Glomerular visceral epithelial cell (primary cell): ENCODE results near the gene VEZT.
"Not testable (repeated sequence)": the region's sequence is repeated elsewhere in the genome, so short reads cannot be mapped to it uniquely, and the experiment has no call there.

Experiments
- DNase-seq: peaks from one replicate; pipeline ENCODE4 v3.0.0-alpha.2; 2016; ENCODE audit errors: extremely low spot score

VEZT gene

GRCh38 chr12:95217377-95218149, at the start of gene VEZT, which contains the start of gene FGD6:
TSS of gene VEZT (plus strand) at chr12:95217807. CDS start at chr12:95217851, 44 bp downstream.
TSS of gene FGD6 (minus strand) at chr12:95217467. CDS start at chr12:95217240, 227 bp downstream.
- peak; percentile 99 for DNase-seq

GRCh38 chr12:95168746-95169145, 48.9 kb upstream of the VEZT start:
- DNase-seq, result peak; percentile 12

GRCh38 chr12:95169368-95169767, 48.2 kb upstream of the VEZT start:
- peak; percentile 89 for DNase-seq

- DNase-seq, result peak; percentile 97
Measured at GRCh38 chr12:95173392-95174251, 44.0 kb upstream of the VEZT start.

GRCh38 chr12:95177201-95177768, 40.3 kb upstream of the VEZT start:
- DNase-seq, result no peak

GRCh38 chr12:95178136-95178535, 39.5 kb upstream of the VEZT start:
- no peak for DNase-seq

GRCh38 chr12:95179011-95179410, 38.6 kb upstream of the VEZT start:
- DNase-seq, result no peak

- no peak for DNase-seq
Measured at GRCh38 chr12:95181103-95181502, 36.5 kb upstream of the VEZT start.

- peak; percentile 66 for DNase-seq
Measured at GRCh38 chr12:95182868-95183415, 34.7 kb upstream of the VEZT start.

GRCh38 chr12:95184121-95184520, 33.5 kb upstream of the VEZT start:
- DNase-seq, result no peak

GRCh38 chr12:95185072-95185471, 32.5 kb upstream of the VEZT start:
- no peak for DNase-seq

- DNase-seq, result no peak
Measured at GRCh38 chr12:95185854-95186253, 31.8 kb upstream of the VEZT start.

- DNase-seq, result no peak
Measured at GRCh38 chr12:95187865-95188415, 29.7 kb upstream of the VEZT start.

GRCh38 chr12:95191060-95191696, 26.4 kb upstream of the VEZT start:
- no peak for DNase-seq

GRCh38 chr12:95192271-95192670, 25.3 kb upstream of the VEZT start:
- DNase-seq, result no peak

- DNase-seq, result no peak
Measured at GRCh38 chr12:95193139-95193538, 24.5 kb upstream of the VEZT start.

- no peak for DNase-seq
Measured at GRCh38 chr12:95195122-95195521, 22.5 kb upstream of the VEZT start.

GRCh38 chr12:95196875-95197569, 20.6 kb upstream of the VEZT start:
- not testable (repeated sequence) for DNase-seq

- DNase-seq, result no peak
Measured at GRCh38 chr12:95197636-95198035, 20.0 kb upstream of the VEZT start.

GRCh38 chr12:95198914-95199313, 18.7 kb upstream of the VEZT start:
- DNase-seq, result peak; percentile 46
